HG03095 (cell line): ENCODE data around the gene OR10H4.
"Not testable (repeated sequence)": the region's sequence is repeated elsewhere in the genome, so short reads cannot be mapped to it uniquely, and the experiment has no call there.

Experiments used
- ATAC-seq: cut with Tn5 transposase; IDR thresholded peaks from one replicate; pipeline ENCODE4 v1.9.1; 2021; ENCODE audit warnings: moderate library complexity; ENCODE audit not compliant: unreplicated experiment

The OR10H4 gene

GRCh38 chr19:15937771-15938170, 11.0 kb upstream of the OR10H4 start:
- ATAC-seq: no peak

- no peak for ATAC-seq
These were observed 4.4 kb upstream of the OR10H4 start for GRCh38 chr19:15944401-15944800.

GRCh38 chr19:15945301-15945700, 3.5 kb upstream of the OR10H4 start:
- no peak for ATAC-seq

GRCh38 chr19:15954820-15955219, 6.0 kb downstream of the OR10H4 start:
- no peak for ATAC-seq

GRCh38 chr19:15962319-15962718, 13.5 kb downstream of the OR10H4 start:
- ATAC-seq: no peak

- no peak for ATAC-seq
These were observed 15.4 kb downstream of the OR10H4 start for GRCh38 chr19:15964231-15964630.

GRCh38 chr19:15971224-15971780, 22.5 kb downstream of the OR10H4 start:
- ATAC-seq: no peak

GRCh38 chr19:15972043-15972442, 23.2 kb downstream of the OR10H4 start:
- ATAC-seq: not testable (repeated sequence)

- ATAC-seq: no peak
These were observed 26.0 kb downstream of the OR10H4 start for GRCh38 chr19:15974856-15975255.

- ATAC-seq: no peak
These were observed 28.3 kb downstream of the OR10H4 start for GRCh38 chr19:15976836-15977689.

GRCh38 chr19:15977690-15978089, 28.9 kb downstream of the OR10H4 start:
- ATAC-seq: no peak

GRCh38 chr19:15979293-15979692, 30.5 kb downstream of the OR10H4 start:
- no peak for ATAC-seq

- not testable (repeated sequence) for ATAC-seq
These were observed 37.0 kb downstream of the OR10H4 start for GRCh38 chr19:15985831-15986230.

- ATAC-seq: no peak
These were observed 37.9 kb downstream of the OR10H4 start for GRCh38 chr19:15986701-15987100.

- ATAC-seq: no peak
These were observed 41.1 kb downstream of the OR10H4 start for GRCh38 chr19:15989889-15990288.

- no peak for ATAC-seq
These were observed 42.8 kb downstream of the OR10H4 start for GRCh38 chr19:15991602-15992001.

- ATAC-seq: no peak
These were observed 43.2 kb downstream of the OR10H4 start for GRCh38 chr19:15992014-15992413.

GRCh38 chr19:15995536-15995935, 46.7 kb downstream of the OR10H4 start:
- no peak for ATAC-seq

GRCh38 chr19:15998166-15998565, 49.4 kb downstream of the OR10H4 start:
- ATAC-seq: no peak
